ENCODE results near the gene TMEM184B.

- no peak for TF ChIP-seq CTCF (IDR thresholded peaks at IDR 0.05)
- no peak for TF ChIP-seq POLR2AphosphoS5 (IDR thresholded peaks at IDR 0.05; ENCODE audit: low read depth, low read length)
- TF ChIP-seq REST (IDR thresholded peaks at IDR 0.05; ENCODE audit: insufficient read depth in 1 of 2, low read depth in 2 of 2, low read length in 1 of 2), result no peak
- TF ChIP-seq SIN3A (IDR thresholded peaks at IDR 0.05; ENCODE audit: borderline replicate concordance, insufficient read depth, low read depth, low read length), result no peak
- no peak for TF ChIP-seq TCF7L2 (IDR thresholded peaks at IDR 0.05; ENCODE audit: low read depth, low read length)
Measured at GRCh38 chr22:38314933-38315822, 42.4 kb upstream of the TMEM184B start.

Data from Panc1 (cell line).